Endodermal cell (in vitro differentiated cells): ENCODE results near the gene TP73. TPM values are rescaled to one million over a fixed set of nuclear protein-coding genes. Genes with fewer than 3 reads are reported as not detected.

Experiments
- DNase-seq: peaks from one replicate; pipeline ENCODE4 v3.0.0-alpha.2; 2017
- H3K27ac ChIP-seq: 2 replicates; pipeline ENCODE4 v1.5.1; 2013; ENCODE audit warnings: mild to moderate bottlenecking, low read depth, low read length, moderate library complexity
- H3K27me3 ChIP-seq: 2 replicates; pipeline ENCODE4 v1.6.1; 2013; ENCODE audit warnings: mild to moderate bottlenecking, low read length, moderate library complexity; ENCODE audit not compliant: insufficient read depth, control insufficient read depth, poor library complexity, severe bottlenecking
- H3K36me3 ChIP-seq: 2 replicates; pipeline ENCODE4 v1.7.0; 2013; ENCODE audit warnings: mild to moderate bottlenecking, low read length, moderate library complexity; ENCODE audit not compliant: control insufficient read depth, insufficient read depth
- H3K4me1 ChIP-seq: one replicate; pipeline ENCODE4 v1.7.0; 2013; ENCODE audit warnings: low read length; ENCODE audit not compliant: control insufficient read depth, insufficient read depth
- H3K4me3 ChIP-seq: 2 replicates; pipeline ENCODE4 v1.5.1; 2013; ENCODE audit warnings: mild to moderate bottlenecking, low read length, moderate library complexity
- H3K9ac ChIP-seq: 2 replicates; pipeline ENCODE4 v1.6.1; 2013; ENCODE audit warnings: mild to moderate bottlenecking, low read length, moderate library complexity; ENCODE audit not compliant: poor library complexity, severe bottlenecking; ENCODE audit errors: extremely low read depth
- H3K9me3 ChIP-seq: 2 replicates; pipeline ENCODE4 v1.6.1; 2013; ENCODE audit warnings: mild to moderate bottlenecking, low read length, moderate library complexity; ENCODE audit not compliant: control insufficient read depth
- H3K27ac Mint-ChIP-seq: 2 replicates; pipeline ENCODE4 v1.8.0; 2020; ENCODE audit warnings: mixed read lengths
- H3K27me3 Mint-ChIP-seq: 2 replicates; pipeline ENCODE4 v1.8.0; 2021; ENCODE audit warnings: mild to moderate bottlenecking, mixed read lengths; ENCODE audit not compliant: insufficient read depth
- H3K36me3 Mint-ChIP-seq: 2 replicates; pipeline ENCODE4 v1.8.0; 2020; ENCODE audit warnings: low read depth, mixed read lengths
- H3K4me1 Mint-ChIP-seq: 2 replicates; pipeline ENCODE4 v1.8.0; 2020; ENCODE audit warnings: mixed read lengths
- H3K4me3 Mint-ChIP-seq: 2 replicates; pipeline ENCODE4 v1.8.0; 2020; ENCODE audit warnings: mild to moderate bottlenecking, moderate library complexity, mixed read lengths
- H3K9me3 Mint-ChIP-seq: 2 replicates; pipeline ENCODE4 v1.8.0; 2020; ENCODE audit warnings: mild to moderate bottlenecking, mixed read lengths
- CTCF ChIP-seq: fragments of 200-600 bp; sonication (generic); conservative IDR thresholded peaks from 2 replicates; pipeline ENCODE4 v1.5.0; 2021; ENCODE audit warnings: antibody characterized with exemption, mild to moderate bottlenecking
- WGBS, 2 experiments: methylation state at CpG; one replicate each; pipeline versions ENCODE4 v1.1.5 to v1.1.7; 2013; ENCODE audit warnings: missing lambda C conversion rate in 2 of 2, mixed read lengths in 1 of 2; ENCODE audit not compliant: insufficient coverage in 1 of 2, insufficient read length in 1 of 2; 5-methylcytosine and 5-hydroxymethylcytosine counted together
- total RNA-seq, 2 donors: library from RNA; stranded (reverse); fragmentation: NEBNext Ultra II Directional in 1 of 2; extraction: Animal tissue kit (Norgen Biotek cat#: 25700) in 1 of 2; gene quantifications; 2 replicates in 1 of 2; 3 replicates in 1 of 2; pipeline ENCODE4 v1.2.1, GENCODE V29; 2021

The TP73 gene
- total RNA-seq, 2 donors from 2014 or later: 3.4 to 3.5 TPM

GRCh38 chr1:3706651-3707297 is 54.5 kb downstream of the TP73 start:
- Histone ChIP-seq H3K27me3 (peaks cover 10% of the 10 kb centered on the region), H3K9me3 (no peaks in the 10 kb centered on the region), H3K27ac (no peak overlapping the region), H3K36me3 (no peaks in the 10 kb centered on the region), H3K9ac (no peak overlapping the region), H3K4me3 (no peak overlapping the region), H3K4me1 (no peaks in the 10 kb centered on the region)
- TF ChIP-seq CTCF: no peak
- Mint-ChIP-seq H3K4me3 (no peak overlapping the region), H3K4me1 (peaks cover 4% of the 10 kb centered on the region), H3K9me3 (no peaks in the 10 kb centered on the region), H3K27me3 (peaks cover 4% of the 10 kb centered on the region), H3K27ac (no peak overlapping the region), H3K36me3 (no peaks in the 10 kb centered on the region)
- 87 to 99% methylated on average over 13 to 26 of the region's 26 CpGs for WGBS, 2 experiments
- no peak for DNase-seq

DNA sequence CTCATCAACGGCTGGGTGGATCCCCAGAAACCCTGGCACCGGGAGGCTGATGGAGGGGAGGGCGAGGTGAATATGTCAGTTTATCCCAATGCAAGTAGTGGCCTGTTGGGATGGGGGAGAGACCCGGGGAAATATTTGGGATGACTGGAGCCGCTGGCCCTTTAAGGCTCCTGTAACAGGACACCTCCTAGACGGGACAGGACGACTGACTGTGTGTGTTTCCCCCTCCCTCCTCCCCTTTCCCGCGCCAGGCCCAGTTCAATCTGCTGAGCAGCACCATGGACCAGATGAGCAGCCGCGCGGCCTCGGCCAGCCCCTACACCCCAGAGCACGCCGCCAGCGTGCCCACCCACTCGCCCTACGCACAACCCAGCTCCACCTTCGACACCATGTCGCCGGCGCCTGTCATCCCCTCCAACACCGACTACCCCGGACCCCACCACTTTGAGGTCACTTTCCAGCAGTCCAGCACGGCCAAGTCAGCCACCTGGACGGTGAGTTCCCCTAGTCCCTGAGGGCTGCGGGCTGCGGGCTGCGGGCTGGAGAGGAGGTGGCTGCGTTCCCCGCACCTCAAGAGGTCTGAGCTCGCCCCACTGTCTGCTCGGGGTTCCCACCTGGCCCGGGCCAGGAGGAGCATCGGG is 55.1 kb downstream of the TP73 start:
- 36 to 49% methylated on average over 9 to 35 of the region's 35 CpGs for WGBS, 2 experiments
- no peak overlapping the region for H3K27ac ChIP-seq
- no peak overlapping the region for H3K4me3 Mint-ChIP-seq
- no peak for TF ChIP-seq CTCF
- H3K27me3 ChIP-seq: peaks cover 10% of the 10 kb centered on the region
- H3K27me3 Mint-ChIP-seq: peaks cover 4% of the 10 kb centered on the region
- DNase-seq: peak; percentile 85
- H3K4me1 Mint-ChIP-seq: peaks cover 4% of the 10 kb centered on the region
- H3K9me3 ChIP-seq: no peaks in the 10 kb centered on the region
- H3K36me3 Mint-ChIP-seq: no peaks in the 10 kb centered on the region
- no peak overlapping the region for H3K9ac ChIP-seq
- H3K4me1 ChIP-seq: no peaks in the 10 kb centered on the region
- H3K9me3 Mint-ChIP-seq: no peaks in the 10 kb centered on the region
- no peak overlapping the region for H3K4me3 ChIP-seq
- no peak overlapping the region for H3K27ac Mint-ChIP-seq
- H3K36me3 ChIP-seq: no peaks in the 10 kb centered on the region

DNA sequence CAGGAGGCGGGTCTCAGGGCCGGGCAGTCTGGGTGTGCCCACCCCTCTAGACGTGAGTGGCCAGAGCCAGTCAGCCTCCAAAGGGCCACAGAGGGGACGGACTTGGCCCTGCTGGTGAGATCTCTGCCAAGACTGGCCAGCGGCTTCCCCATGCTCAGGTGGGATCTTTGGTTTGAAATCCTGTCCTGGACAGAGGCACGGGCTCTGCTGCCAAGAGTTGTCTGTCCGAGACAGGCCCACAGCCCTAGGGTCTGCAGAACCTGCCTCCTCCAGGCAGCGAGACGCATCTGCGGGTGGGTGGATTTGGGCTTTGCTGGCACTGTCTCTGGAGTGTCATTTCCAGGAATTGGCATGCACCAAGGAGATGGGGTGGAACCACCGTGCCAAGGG is 55.6 kb downstream of the TP73 start:
- TF ChIP-seq CTCF: no peak
- Mint-ChIP-seq H3K4me1 (peaks cover 4% of the 10 kb centered on the region), H3K4me3 (no peak overlapping the region), H3K36me3 (no peaks in the 10 kb centered on the region), H3K27me3 (peaks cover 4% of the 10 kb centered on the region), H3K27ac (no peak overlapping the region), H3K9me3 (no peaks in the 10 kb centered on the region)
- no peak for DNase-seq
- Histone ChIP-seq H3K27me3 (peaks cover 10% of the 10 kb centered on the region), H3K4me3 (no peak overlapping the region), H3K27ac (no peak overlapping the region), H3K9me3 (no peaks in the 10 kb centered on the region), H3K36me3 (no peaks in the 10 kb centered on the region), H3K9ac (no peak overlapping the region), H3K4me1 (no peaks in the 10 kb centered on the region)
- 76 to 79% methylated on average over 8 to 11 of the region's 11 CpGs for WGBS, 2 experiments
